Body of pancreas (tissue), 4 donors: ENCODE measurements around the gene BCR.

Source experiments
- CTCF ChIP-seq, 7 experiments: fragments of 450-650 bp in 4 of 7; fragments of 200-600 bp in 3 of 7; sonication (generic) in 3 of 7; IDR thresholded peaks; one replicate each; pipeline ENCODE4 v1.5.1; 2016 to 2019; ENCODE audit warnings: antibody characterized with exemption in 7 of 7
- POLR2A ChIP-seq, 3 donors: fragments of 450-650 bp; IDR thresholded peaks; one replicate each; pipeline ENCODE4 v1.6.1; 2016; ENCODE audit warnings: antibody characterized with exemption in 3 of 3, mild to moderate bottlenecking in 2 of 3

- TF ChIP-seq POLR2A (IDR thresholded peaks at IDR 0.05) (no peak), CTCF (IDR thresholded peaks at IDR 0.05) (no peak)
Observed at GRCh38 chr22:23230348-23231068, 50.2 kb downstream of the BCR start.
